Activated T-cell treated with anti-CD3 and anti-CD28 coated beads, Interleukin-2, amount 50 U/mL, for 24 hours (primary cell): ENCODE measurements around the gene CRKL.

Experiments
- DNase-seq: peaks from one replicate; pipeline ENCODE4 v3.0.0-alpha.2; 2020
- H3K27ac Mint-ChIP-seq: 2 replicates; pipeline ENCODE4 v1.8.0; 2020; ENCODE audit warnings: mild to moderate bottlenecking, mixed read lengths
- H3K27me3 Mint-ChIP-seq: 2 replicates; pipeline ENCODE4 v1.8.0; 2020; ENCODE audit warnings: mixed read lengths
- H3K36me3 Mint-ChIP-seq: 2 replicates; pipeline ENCODE4 v1.8.0; 2020; ENCODE audit warnings: low read depth, mixed read lengths
- H3K4me1 Mint-ChIP-seq: 2 replicates; pipeline ENCODE4 v1.8.0; 2020; ENCODE audit warnings: low read depth, mixed read lengths
- H3K4me3 Mint-ChIP-seq: 2 replicates; pipeline ENCODE4 v1.8.0; 2020; ENCODE audit warnings: mild to moderate bottlenecking, moderate library complexity, mixed read lengths
- H3K9me3 Mint-ChIP-seq: 2 replicates; pipeline ENCODE4 v1.8.0; 2020; ENCODE audit warnings: mixed read lengths

CRKL gene

GRCh38 chr22:20980938-20981722 is 63.9 kb downstream of the CRKL start:
- H3K4me1 Mint-ChIP-seq = peaks cover 40% of the 10 kb centered on the region
- H3K4me3 Mint-ChIP-seq = peak overlapping the region; percentile 91
- DNase-seq = no peak
- H3K27me3 Mint-ChIP-seq = no peaks in the 10 kb centered on the region
- peak overlapping the region; percentile 90 for H3K27ac Mint-ChIP-seq
- no peaks in the 10 kb centered on the region for H3K9me3 Mint-ChIP-seq
- H3K36me3 Mint-ChIP-seq = peaks cover 40% of the 10 kb centered on the region

GRCh38 chr22:20981787-20982562 is 64.8 kb downstream of the CRKL start, which contains the start of gene LZTR1:
Gene LZTR1 (plus strand): TSS chr22:20982297. CDS start chr22:20982372, 75 bp downstream.
- H3K4me1 Mint-ChIP-seq = peaks cover 40% of the 10 kb centered on the region
- no peaks in the 10 kb centered on the region for H3K27me3 Mint-ChIP-seq
- DNase-seq = peak; percentile 86
- peak within 1 kb of the TSS; percentile 90 for H3K27ac Mint-ChIP-seq
- H3K9me3 Mint-ChIP-seq = no peaks in the 10 kb centered on the region
- peak within 1 kb of the TSS; percentile 91 for H3K4me3 Mint-ChIP-seq
- peaks cover 48% of the 10 kb centered on the region for H3K36me3 Mint-ChIP-seq

GRCh38 chr22:20982563-20982882 is 65.3 kb downstream of the CRKL start:
- Mint-ChIP-seq H3K27me3 (no peaks in the 10 kb centered on the region), H3K9me3 (no peaks in the 10 kb centered on the region), H3K4me1 (peaks cover 40% of the 10 kb centered on the region), H3K4me3 (peak overlapping the region; percentile 91), H3K27ac (peak overlapping the region; percentile 90), H3K36me3 (peaks cover 54% of the 10 kb centered on the region)
- DNase-seq = no peak

GRCh38 chr22:20983081-20983771 is 66.0 kb downstream of the CRKL start:
- Mint-ChIP-seq H3K4me1 (peaks cover 40% of the 10 kb centered on the region), H3K4me3 (peak overlapping the region; percentile 91), H3K27me3 (no peaks in the 10 kb centered on the region), H3K36me3 (peaks cover 61% of the 10 kb centered on the region), H3K27ac (peak overlapping the region; percentile 90), H3K9me3 (no peaks in the 10 kb centered on the region)
- DNase-seq = no peak

GRCh38 chr22:20985720-20986119 is 68.5 kb downstream of the CRKL start:
- Mint-ChIP-seq H3K4me3 (no peak overlapping the region), H3K9me3 (no peaks in the 10 kb centered on the region), H3K36me3 (peaks cover 78% of the 10 kb centered on the region), H3K27me3 (no peaks in the 10 kb centered on the region), H3K27ac (no peak overlapping the region), H3K4me1 (peaks cover 26% of the 10 kb centered on the region)
- no peak for DNase-seq

- Mint-ChIP-seq H3K9me3 (no peaks in the 10 kb centered on the region), H3K4me1 (peaks cover 19% of the 10 kb centered on the region), H3K36me3 (peaks cover 83% of the 10 kb centered on the region), H3K4me3 (no peak overlapping the region), H3K27me3 (no peaks in the 10 kb centered on the region), H3K27ac (no peak overlapping the region)
- DNase-seq = no peak
Observed at GRCh38 chr22:20986365-20986764, 69.2 kb downstream of the CRKL start.

- peaks cover 89% of the 10 kb centered on the region for H3K36me3 Mint-ChIP-seq
- no peaks in the 10 kb centered on the region for H3K27me3 Mint-ChIP-seq
- H3K27ac Mint-ChIP-seq = no peak overlapping the region
- DNase-seq = no peak
- no peaks in the 10 kb centered on the region for H3K9me3 Mint-ChIP-seq
- H3K4me3 Mint-ChIP-seq = no peak overlapping the region
- H3K4me1 Mint-ChIP-seq = peaks cover 16% of the 10 kb centered on the region
Observed at GRCh38 chr22:20987375-20987774, 70.2 kb downstream of the CRKL start.

GRCh38 chr22:20988573-20989322 is 71.5 kb downstream of the CRKL start:
- H3K27ac Mint-ChIP-seq = no peak overlapping the region
- H3K4me3 Mint-ChIP-seq = no peak overlapping the region
- peaks cover 6% of the 10 kb centered on the region for H3K4me1 Mint-ChIP-seq
- DNase-seq = no peak
- H3K27me3 Mint-ChIP-seq = no peaks in the 10 kb centered on the region
- H3K36me3 Mint-ChIP-seq = peaks cover 90% of the 10 kb centered on the region
- H3K9me3 Mint-ChIP-seq = no peaks in the 10 kb centered on the region

GRCh38 chr22:20989323-20990138 is 72.3 kb downstream of the CRKL start:
- no peaks in the 10 kb centered on the region for H3K4me1 Mint-ChIP-seq
- no peak overlapping the region for H3K27ac Mint-ChIP-seq
- H3K4me3 Mint-ChIP-seq = no peak overlapping the region

GRCh38 chr22:20990184-20991180 is 73.3 kb downstream of the CRKL start:
- peaks cover 87% of the 10 kb centered on the region for H3K36me3 Mint-ChIP-seq
- no peaks in the 10 kb centered on the region for H3K27me3 Mint-ChIP-seq
- H3K9me3 Mint-ChIP-seq = no peaks in the 10 kb centered on the region
- no peak overlapping the region for H3K4me3 Mint-ChIP-seq
- no peak for DNase-seq
- no peaks in the 10 kb centered on the region for H3K4me1 Mint-ChIP-seq
- no peak overlapping the region for H3K27ac Mint-ChIP-seq

More at GRCh38 chr22:20989323-20990138, 72.3 kb downstream of the CRKL start:
- no peak for DNase-seq
- Mint-ChIP-seq H3K27me3 (no peaks in the 10 kb centered on the region), H3K9me3 (no peaks in the 10 kb centered on the region), H3K36me3 (peaks cover 86% of the 10 kb centered on the region)

GRCh38 chr22:20991252-20992055 is 74.2 kb downstream of the CRKL start:
- Mint-ChIP-seq H3K36me3 (peaks cover 86% of the 10 kb centered on the region), H3K27me3 (no peaks in the 10 kb centered on the region), H3K9me3 (no peaks in the 10 kb centered on the region), H3K4me3 (no peak overlapping the region), H3K4me1 (no peaks in the 10 kb centered on the region), H3K27ac (no peak overlapping the region)
- no peak for DNase-seq

GRCh38 chr22:20992056-20992442 is 74.8 kb downstream of the CRKL start:
- no peak overlapping the region for H3K27ac Mint-ChIP-seq
- peaks cover 83% of the 10 kb centered on the region for H3K36me3 Mint-ChIP-seq
- no peak overlapping the region for H3K4me3 Mint-ChIP-seq
- no peak for DNase-seq
- H3K27me3 Mint-ChIP-seq = no peaks in the 10 kb centered on the region
- no peaks in the 10 kb centered on the region for H3K9me3 Mint-ChIP-seq
- no peaks in the 10 kb centered on the region for H3K4me1 Mint-ChIP-seq
